ENCODE results near the gene PDE6B. TPM values are rescaled to one million over a fixed set of nuclear protein-coding genes. Genes with fewer than 3 reads are reported as not detected.
"Not testable (repeated sequence)": the region's sequence is repeated elsewhere in the genome, so short reads cannot be mapped to it uniquely, and the experiment has no call there.

Gene PDE6B
- polyA plus RNA-seq, 1 donor (not counting 4 experiments of a cell fraction or from before 2014, with no cell fraction given): not detected

DNA sequence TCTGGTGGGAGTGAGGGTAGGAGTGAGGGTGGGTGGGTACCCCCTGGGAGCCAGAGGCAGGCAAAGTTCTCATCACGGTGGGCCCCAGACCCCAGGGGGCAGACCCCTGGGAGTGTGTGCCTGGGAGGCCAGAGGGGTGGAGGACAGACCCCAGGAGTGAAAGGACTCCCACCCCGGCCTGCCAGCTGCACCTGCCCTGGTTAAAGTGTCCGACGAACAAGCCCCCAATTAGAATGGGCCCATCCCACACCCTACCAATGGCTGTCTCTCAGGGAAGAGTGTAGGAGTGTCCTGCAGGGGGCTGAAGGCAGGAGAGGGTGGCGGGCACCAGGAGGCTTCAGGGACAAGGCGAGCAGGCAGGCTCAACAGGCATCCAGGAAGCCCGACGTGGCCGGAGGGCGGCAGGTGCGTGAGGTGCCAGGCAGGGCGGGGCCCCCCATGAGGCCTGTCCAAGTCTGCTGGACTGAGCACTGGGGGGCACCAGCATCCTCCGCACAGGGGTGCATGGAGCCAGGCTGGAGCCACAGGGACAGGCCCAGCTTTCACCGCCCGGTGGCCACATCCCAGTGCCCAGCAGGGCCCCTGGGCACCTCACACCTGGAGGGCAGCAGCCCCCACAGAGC lies 8.7 kb downstream of the PDE6B start:
- Histone ChIP-seq H3K9ac (ENCODE audit: control insufficient read depth, extremely low read depth, insufficient read depth, low read length) (no peak overlapping the region), H3K27me3 (ENCODE audit: control insufficient read depth, extremely low read depth, insufficient read depth, low read length) (peaks cover 15% of the 10 kb centered on the region), H4K20me1 (ENCODE audit: control insufficient read depth, extremely low read depth, insufficient read depth, low read length) (no peaks in the 10 kb centered on the region), H3K9me3 (ENCODE audit: control insufficient read depth, low read depth, low read length) (peaks cover 13% of the 10 kb centered on the region), H3K4me1 (ENCODE audit: control insufficient read depth, extremely low read depth, insufficient read depth, low read length) (no peaks in the 10 kb centered on the region), H3K27ac (ENCODE audit: control insufficient read depth, insufficient read depth, low read length) (no peak overlapping the region), H3K4me2 (ENCODE audit: control insufficient read depth, extremely low read depth, insufficient read depth, low read depth, low read length) (no peak overlapping the region), H3K79me2 (ENCODE audit: control insufficient read depth, insufficient read depth, low read length) (no peaks in the 10 kb centered on the region), H2AFZ (ENCODE audit: control insufficient read depth, low read length) (no peak overlapping the region), H3K9me1 (ENCODE audit: control insufficient read depth, extremely low read depth, insufficient read depth, low read length) (no peaks in the 10 kb centered on the region), H3K36me3 (ENCODE audit: control insufficient read depth in 2 of 2, extremely low read depth in 1 of 2, insufficient read depth in 2 of 2, low read length in 2 of 2) (no peaks in the 10 kb centered on the region), H3K4me3 (ENCODE audit: control insufficient read depth in 2 of 3, extremely low read depth in 1 of 3, insufficient read depth in 2 of 3, low read depth in 1 of 3, low read length in 3 of 3) (no peak overlapping the region)
- no peak for FAIRE-seq
- TF ChIP-seq, protein P1, sequence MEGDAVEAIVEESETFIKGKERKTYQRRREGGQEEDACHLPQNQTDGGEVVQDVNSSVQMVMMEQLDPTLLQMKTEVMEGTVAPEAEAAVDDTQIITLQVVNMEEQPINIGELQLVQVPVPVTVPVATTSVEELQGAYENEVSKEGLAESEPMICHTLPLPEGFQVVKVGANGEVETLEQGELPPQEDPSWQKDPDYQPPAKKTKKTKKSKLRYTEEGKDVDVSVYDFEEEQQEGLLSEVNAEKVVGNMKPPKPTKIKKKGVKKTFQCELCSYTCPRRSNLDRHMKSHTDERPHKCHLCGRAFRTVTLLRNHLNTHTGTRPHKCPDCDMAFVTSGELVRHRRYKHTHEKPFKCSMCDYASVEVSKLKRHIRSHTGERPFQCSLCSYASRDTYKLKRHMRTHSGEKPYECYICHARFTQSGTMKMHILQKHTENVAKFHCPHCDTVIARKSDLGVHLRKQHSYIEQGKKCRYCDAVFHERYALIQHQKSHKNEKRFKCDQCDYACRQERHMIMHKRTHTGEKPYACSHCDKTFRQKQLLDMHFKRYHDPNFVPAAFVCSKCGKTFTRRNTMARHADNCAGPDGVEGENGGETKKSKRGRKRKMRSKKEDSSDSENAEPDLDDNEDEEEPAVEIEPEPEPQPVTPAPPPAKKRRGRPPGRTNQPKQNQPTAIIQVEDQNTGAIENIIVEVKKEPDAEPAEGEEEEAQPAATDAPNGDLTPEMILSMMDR (optimal IDR thresholded peaks at IDR 0.05 in 1 of 3, IDR thresholded peaks at IDR 0.05 in 1 of 3, conservative IDR thresholded peaks at IDR 0.05 in 1 of 3; ENCODE audit: extremely low read depth in 1 of 3, insufficient read depth in 2 of 3, low read length in 3 of 3): no peak
- no peak for TF ChIP-seq EZH2 (IDR thresholded peaks at IDR 0.05; ENCODE audit: low read length)
- dilution Hi-C loops (cut with MboI; ENCODE audit: extremely low pct_ligation_motif_present, low sequenced_read_pairs): no loop called here
- no peak for DNase-seq (ENCODE audit: low read depth, low spot score)

DNA sequence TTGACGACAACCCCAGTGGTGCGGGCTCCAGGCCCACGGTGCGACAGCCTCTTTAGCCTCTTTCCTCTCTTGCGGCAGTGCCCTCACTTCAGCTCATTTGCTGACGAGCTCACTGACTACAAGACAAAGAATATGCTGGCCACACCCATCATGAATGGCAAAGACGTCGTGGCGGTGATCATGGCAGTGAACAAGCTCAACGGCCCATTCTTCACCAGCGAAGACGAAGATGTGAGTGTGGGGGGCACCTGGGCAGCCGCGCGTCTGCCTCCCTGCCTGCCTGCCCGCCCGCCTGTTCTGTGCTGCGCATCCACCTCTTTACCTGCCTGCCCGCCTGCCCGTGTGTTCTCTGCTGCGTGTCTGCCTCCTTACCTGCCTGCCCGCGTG lies 9.2 kb downstream of the PDE6B start:
- FAIRE-seq: no peak
- H2AFZ ChIP-seq (ENCODE audit: control insufficient read depth, low read length): no peak overlapping the region
- no peak overlapping the region for H3K4me2 ChIP-seq (ENCODE audit: control insufficient read depth, extremely low read depth, insufficient read depth, low read depth, low read length)
- H4K20me1 ChIP-seq (ENCODE audit: control insufficient read depth, extremely low read depth, insufficient read depth, low read length): no peaks in the 10 kb centered on the region
- no peak for DNase-seq (ENCODE audit: low read depth, low spot score)
- dilution Hi-C loops (cut with MboI; ENCODE audit: extremely low pct_ligation_motif_present, low sequenced_read_pairs): no loop called here
- H3K4me1 ChIP-seq (ENCODE audit: control insufficient read depth, extremely low read depth, insufficient read depth, low read length): no peaks in the 10 kb centered on the region
- no peak overlapping the region for H3K9ac ChIP-seq (ENCODE audit: control insufficient read depth, extremely low read depth, insufficient read depth, low read length)
- no peaks in the 10 kb centered on the region for H3K36me3 ChIP-seq (ENCODE audit: control insufficient read depth in 2 of 2, extremely low read depth in 1 of 2, insufficient read depth in 2 of 2, low read length in 2 of 2)
- no peak overlapping the region for H3K4me3 ChIP-seq (ENCODE audit: control insufficient read depth in 2 of 3, extremely low read depth in 1 of 3, insufficient read depth in 2 of 3, low read depth in 1 of 3, low read length in 3 of 3)
- TF ChIP-seq EZH2 (IDR thresholded peaks at IDR 0.05; ENCODE audit: low read length): no peak
- TF ChIP-seq, protein P1 (optimal IDR thresholded peaks at IDR 0.05 in 1 of 3, IDR thresholded peaks at IDR 0.05 in 1 of 3, conservative IDR thresholded peaks at IDR 0.05 in 1 of 3; ENCODE audit: extremely low read depth in 1 of 3, insufficient read depth in 2 of 3, low read length in 3 of 3): no peak
- H3K27me3 ChIP-seq (ENCODE audit: control insufficient read depth, extremely low read depth, insufficient read depth, low read length): peaks cover 15% of the 10 kb centered on the region
- H3K9me3 ChIP-seq (ENCODE audit: control insufficient read depth, low read depth, low read length): peaks cover 13% of the 10 kb centered on the region
- H3K79me2 ChIP-seq (ENCODE audit: control insufficient read depth, insufficient read depth, low read length): no peaks in the 10 kb centered on the region
- H3K9me1 ChIP-seq (ENCODE audit: control insufficient read depth, extremely low read depth, insufficient read depth, low read length): no peaks in the 10 kb centered on the region
- H3K27ac ChIP-seq (ENCODE audit: control insufficient read depth, insufficient read depth, low read length): no peak overlapping the region

DNA sequence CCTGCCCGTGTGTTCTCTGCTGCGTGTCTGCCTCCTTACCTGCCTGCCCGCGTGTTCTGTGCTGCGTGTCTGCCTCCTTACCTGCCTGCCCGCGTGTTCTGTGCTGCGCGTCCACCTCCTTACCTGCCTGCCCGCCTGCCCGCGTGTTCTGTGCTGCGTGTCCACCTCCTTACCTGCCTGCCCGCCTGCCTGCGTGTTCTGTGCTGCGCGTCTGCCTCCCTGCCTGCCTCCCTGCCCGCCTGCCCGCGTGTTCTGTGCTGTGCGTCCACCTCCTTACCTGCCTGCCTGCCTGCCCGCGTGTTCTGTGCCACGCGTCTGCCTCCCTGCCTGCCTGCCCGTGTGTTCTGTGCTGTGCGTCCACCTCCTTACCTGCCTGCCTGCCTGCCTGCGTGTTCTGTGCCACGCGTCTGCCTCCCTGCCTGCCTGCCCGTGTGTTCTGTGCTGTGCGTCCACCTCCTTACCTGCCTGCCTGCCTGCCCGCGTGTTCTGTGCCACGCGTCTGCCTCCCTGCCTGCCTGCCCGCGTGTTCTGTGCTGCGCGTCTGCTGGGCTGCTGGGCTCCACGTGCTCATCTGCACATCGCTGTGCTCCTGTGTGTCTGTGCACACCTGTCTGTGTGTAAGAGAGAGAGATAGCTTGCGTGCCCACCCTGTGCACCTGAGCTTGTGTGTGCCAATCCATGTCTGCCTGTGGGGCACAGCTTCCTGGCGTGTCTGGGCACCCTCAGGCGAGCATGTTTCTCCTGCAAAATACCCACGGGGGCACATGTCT lies 9.9 kb downstream of the PDE6B start:
- DNase-seq (ENCODE audit: low read depth, low spot score); H3K79me2 ChIP-seq (ENCODE audit: control insufficient read depth, insufficient read depth, low read length); H3K27ac ChIP-seq (ENCODE audit: control insufficient read depth, insufficient read depth, low read length); H3K4me1 ChIP-seq (ENCODE audit: control insufficient read depth, extremely low read depth, insufficient read depth, low read length); dilution Hi-C loops (cut with MboI; ENCODE audit: extremely low pct_ligation_motif_present, low sequenced_read_pairs); H2AFZ ChIP-seq (ENCODE audit: control insufficient read depth, low read length); H4K20me1 ChIP-seq (ENCODE audit: control insufficient read depth, extremely low read depth, insufficient read depth, low read length); H3K9ac ChIP-seq (ENCODE audit: control insufficient read depth, extremely low read depth, insufficient read depth, low read length); H3K36me3 ChIP-seq (ENCODE audit: control insufficient read depth in 2 of 2, extremely low read depth in 1 of 2, insufficient read depth in 2 of 2, low read length in 2 of 2); H3K9me1 ChIP-seq (ENCODE audit: control insufficient read depth, extremely low read depth, insufficient read depth, low read length); FAIRE-seq; H3K4me2 ChIP-seq (ENCODE audit: control insufficient read depth, extremely low read depth, insufficient read depth, low read depth, low read length); H3K4me3 ChIP-seq (ENCODE audit: control insufficient read depth in 2 of 3, extremely low read depth in 1 of 3, insufficient read depth in 2 of 3, low read depth in 1 of 3, low read length in 3 of 3): not testable (repeated sequence)
- H3K9me3 ChIP-seq (ENCODE audit: control insufficient read depth, low read depth, low read length): peaks cover 13% of the 10 kb centered on the region
- H3K27me3 ChIP-seq (ENCODE audit: control insufficient read depth, extremely low read depth, insufficient read depth, low read length): peaks cover 15% of the 10 kb centered on the region

Data from keratinocyte (primary cell).